ENCODE data around the gene SLC16A13. TPM values are rescaled to one million over a fixed set of nuclear protein-coding genes. Genes with fewer than 3 reads are reported as not detected.

The SLC16A13 gene
- total and polyA plus RNA-seq, 2 of the 8 experiments (the other 6 are each of a cell fraction or from before 2014, with no cell fraction given), result 5.4 to 5.8 TPM

GRCh38 chr17:7016418-7016817 lies 19.4 kb upstream of the SLC16A13 start:
- Histone ChIP-seq H4K8ac (ENCODE audit: extremely low read depth, insufficient read depth, low read length) (no peak overlapping the region), H3K27me3 (replicated peaks in 1 of 4; ENCODE audit: control insufficient read depth in 3 of 4, extremely low read depth in 1 of 4, insufficient read depth in 3 of 4, low read length in 3 of 4) (peaks cover 0 to 8% (median 6%) of the 10 kb centered on the region in 4 experiments; a peak in 4 of 7 replicates), H2BK15ac (ENCODE audit: low read length) (no peak overlapping the region), H4K20me1 (replicated peaks in 1 of 2; ENCODE audit: control insufficient read depth in 1 of 2, insufficient read depth in 2 of 2, low read length in 2 of 2) (no peaks in the 10 kb centered on the region), H3K4ac (replicated peaks; ENCODE audit: insufficient read length, low read depth, low read length) (no peak overlapping the region), H3K79me2 (ENCODE audit: control insufficient read depth in 1 of 2, insufficient read depth in 2 of 2, low read length in 2 of 2) (peaks cover 0 to 20% of the 10 kb centered on the region in 2 experiments; a peak in 2 of 4 replicates), H3K9me3 (ENCODE audit: insufficient read depth in 2 of 2, low read depth in 1 of 2, low read length in 1 of 2) (no peaks in the 10 kb centered on the region), H3K4me2 (ENCODE audit: insufficient read depth in 1 of 2, low read depth in 2 of 2, low read length in 2 of 2) (no peak overlapping the region), H2BK120ac (replicated peaks; ENCODE audit: low read depth, low read length) (no peak overlapping the region), H3K23me2 (ENCODE audit: low read depth, low read length) (peaks cover 14% of the 10 kb centered on the region), H3K4me1 (replicated peaks in 1 of 4; ENCODE audit: control insufficient read depth in 3 of 4, insufficient read depth in 4 of 4, low read length in 3 of 4) (peaks cover 0 to 30% (median 15%) of the 10 kb centered on the region in 4 experiments; a peak in 6 of 7 replicates), H2BK20ac (ENCODE audit: low read length) (no peak overlapping the region), H3K9ac (replicated peaks in 1 of 4; ENCODE audit: extremely low read depth in 1 of 4, low read depth in 3 of 4, low read length in 3 of 4) (no peak overlapping the region), H2BK5ac (ENCODE audit: low read depth, low read length) (no peak overlapping the region), H2BK12ac (ENCODE audit: low read depth, low read length) (no peak overlapping the region), H3K14ac (ENCODE audit: insufficient read length) (no peak overlapping the region), H3K79me1 (ENCODE audit: low read depth, low read length) (peaks cover under 1% of the 10 kb centered on the region; the same call in 1 of the 2 replicates), H3K36me3 (ENCODE audit: control insufficient read depth in 2 of 4, insufficient read depth in 4 of 4, low read length in 3 of 4) (peaks cover 0 to 4% (median 2%) of the 10 kb centered on the region in 4 experiments; a peak in 3 of 8 replicates), H2AFZ (ENCODE audit: low read length) (no peak overlapping the region), H4K91ac (replicated peaks; ENCODE audit: insufficient read length, low read length) (no peak overlapping the region), H3K4me3 (ENCODE audit: extremely low read depth in 1 of 4, insufficient read depth in 2 of 4, low read depth in 3 of 4, low read length in 4 of 4) (no peak overlapping the region), H3K27ac (ENCODE audit: low read depth, low read length) (no peak overlapping the region), H2AK5ac (ENCODE audit: low read depth, low read length) (no peak overlapping the region), H3K18ac (ENCODE audit: extremely low read depth, low read length) (no peak overlapping the region), H4K5ac (ENCODE audit: insufficient read length, low read depth, low read length) (no peak overlapping the region), H3K23ac (ENCODE audit: insufficient read length) (no peak overlapping the region), H3K56ac (replicated peaks; ENCODE audit: insufficient read length, low read depth, low read length) (no peak overlapping the region)
- FAIRE-seq, result no peak
- DNase-seq (ENCODE audit: low read depth in 1 of 2, low spot score in 2 of 2), result no peak
- CTCF ChIA-PET (ENCODE audit: partially characterized antibody), result interaction anchor here (1.0 to 1.2 kb wide), 2 partner anchors 11 to 14 kb away, joined by 3 to 4 read pairs; no protein-coding TSS in a partner anchor
- 80% methylated on average over 3 of the region's 3 CpGs; no CpG with 5 or more reads in 1 of the 2 experiments for WGBS, 2 experiments (ENCODE audit: extremely low coverage in 1 of 2, insufficient coverage in 1 of 2, insufficient read length in 1 of 2, insufficient replicate concordance in 2 of 2, low coverage in 1 of 2, low lambda C conversion rate in 2 of 2, missing lambda C conversion rate in 1 of 2)
- POLR2A ChIA-PET (ENCODE audit: partially characterized antibody), result interaction anchor here (1.0 to 1.4 kb wide), 2 partner anchors 16 to 20 kb away, joined by 3 to 4 read pairs; partner anchors contain the start of gene SLC16A13
- TF ChIP-seq SP2 (IDR thresholded peaks at IDR 0.05; ENCODE audit: low read length) (no peak), JUND (IDR thresholded peaks at IDR 0.05; ENCODE audit: low read length) (no peak), E2F6 (IDR thresholded peaks at IDR 0.05) (no peak), HDAC6 (IDR thresholded peaks at IDR 0.05; ENCODE audit: low read depth, low read length) (no peak), KDM4A (IDR thresholded peaks at IDR 0.05; ENCODE audit: low read depth, low read length, severe bottlenecking) (no peak), EZH2 (IDR thresholded peaks at IDR 0.05; ENCODE audit: low read depth, low read length, severe bottlenecking) (no peak), RBBP5 (IDR thresholded peaks at IDR 0.05; ENCODE audit: borderline replicate concordance, low read depth, low read length) (no peak), POLR2A (IDR thresholded peaks at IDR 0.05; ENCODE audit: control extremely low read depth in 1 of 2, low read depth in 2 of 2, low read length in 2 of 2) (no peak), ZNF274 (IDR thresholded peaks at IDR 0.05; ENCODE audit: borderline replicate concordance, extremely low read depth, low read length) (no peak), MAX (IDR thresholded peaks at IDR 0.05) (no peak)
- TF ChIP-seq, protein P1, sequence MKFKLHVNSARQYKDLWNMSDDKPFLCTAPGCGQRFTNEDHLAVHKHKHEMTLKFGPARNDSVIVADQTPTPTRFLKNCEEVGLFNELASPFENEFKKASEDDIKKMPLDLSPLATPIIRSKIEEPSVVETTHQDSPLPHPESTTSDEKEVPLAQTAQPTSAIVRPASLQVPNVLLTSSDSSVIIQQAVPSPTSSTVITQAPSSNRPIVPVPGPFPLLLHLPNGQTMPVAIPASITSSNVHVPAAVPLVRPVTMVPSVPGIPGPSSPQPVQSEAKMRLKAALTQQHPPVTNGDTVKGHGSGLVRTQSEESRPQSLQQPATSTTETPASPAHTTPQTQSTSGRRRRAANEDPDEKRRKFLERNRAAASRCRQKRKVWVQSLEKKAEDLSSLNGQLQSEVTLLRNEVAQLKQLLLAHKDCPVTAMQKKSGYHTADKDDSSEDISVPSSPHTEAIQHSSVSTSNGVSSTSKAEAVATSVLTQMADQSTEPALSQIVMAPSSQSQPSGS (IDR thresholded peaks at IDR 0.05; ENCODE audit: low read length), result no peak

Data from H1 (cell line).